RWPE2 (cell line): ENCODE results near the gene MAGI1.

Experiments used
- ATAC-seq: fragments of 200-7000 bp; cut with Tn5 transposase; 3 replicates; pipeline ENCODE4 v1.9.1; 2021; ENCODE audit warnings: low read depth
- DNase-seq: peaks from one replicate; pipeline ENCODE4 v3.0.0-alpha.2; 2020; ENCODE audit warnings: low spot score
- H3K27ac ChIP-seq: fragments of 450-650 bp; 2 replicates; pipeline ENCODE4 v1.5.1; 2017; ENCODE audit warnings: mild to moderate bottlenecking; ENCODE audit not compliant: poor library complexity, severe bottlenecking
- H3K27me3 ChIP-seq: fragments of 250-450 bp; sonication (Bioruptor Pico); 2 replicates; pipeline ENCODE4 v1.5.1; 2021; ENCODE audit warnings: mild to moderate bottlenecking, moderate library complexity; ENCODE audit not compliant: insufficient read depth, poor library complexity, severe bottlenecking
- H3K36me3 ChIP-seq: fragments of 250-450 bp; sonication (Bioruptor Pico); 2 replicates; pipeline ENCODE4 v1.5.1; 2020; ENCODE audit warnings: low read depth, mild to moderate bottlenecking, moderate library complexity
- H3K4me1 ChIP-seq: fragments of 250-450 bp; sonication (Bioruptor Pico); 2 replicates; pipeline ENCODE4 v1.5.1; 2021; ENCODE audit warnings: mild to moderate bottlenecking, moderate library complexity; ENCODE audit not compliant: insufficient read depth, poor library complexity, severe bottlenecking
- H3K4me3 ChIP-seq: fragments of 250-450 bp; sonication (Bioruptor Pico); 2 replicates; pipeline ENCODE4 v1.5.1; 2021; ENCODE audit warnings: mild to moderate bottlenecking, moderate library complexity; ENCODE audit not compliant: severe bottlenecking
- H3K9me3 ChIP-seq: fragments of 250-450 bp; sonication (Bioruptor Pico); 2 replicates; pipeline ENCODE4 v1.5.1; 2021; ENCODE audit warnings: mild to moderate bottlenecking, moderate library complexity; ENCODE audit not compliant: severe bottlenecking
- TF ChIP-seq, protein P1 (sequence below): fragments of 450-650 bp; IDR thresholded peaks from one replicate; pipeline ENCODE4 v1.5.1; 2017; ENCODE audit warnings: mild to moderate bottlenecking, moderate library complexity; ENCODE audit not compliant: poor library complexity, severe bottlenecking

Gene MAGI1

DNA sequence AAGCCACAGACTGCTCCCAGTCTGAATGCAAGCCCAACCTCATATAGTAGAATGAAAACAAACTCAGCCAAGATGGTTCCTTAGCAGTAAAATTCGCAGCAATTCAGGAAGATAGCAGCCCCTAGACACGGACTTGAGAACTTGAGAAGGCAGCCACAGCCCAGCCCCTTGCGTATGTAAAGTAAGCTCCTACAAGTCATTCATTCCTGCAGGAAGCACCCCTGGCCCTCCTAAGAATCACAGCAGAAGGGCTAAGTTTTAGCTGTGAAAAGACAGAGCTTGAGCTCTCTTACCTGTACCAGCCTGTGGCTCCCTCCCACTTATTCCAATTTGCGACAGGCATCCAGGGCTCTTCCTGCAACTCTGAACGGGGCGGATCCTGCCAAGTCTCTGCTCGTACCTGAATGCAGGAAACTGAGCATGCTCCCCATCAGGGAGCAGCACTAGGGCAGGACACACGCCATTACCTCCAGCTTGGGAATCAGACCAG lies 136.4 kb downstream of the MAGI1 start:
- TF ChIP-seq, protein P1, sequence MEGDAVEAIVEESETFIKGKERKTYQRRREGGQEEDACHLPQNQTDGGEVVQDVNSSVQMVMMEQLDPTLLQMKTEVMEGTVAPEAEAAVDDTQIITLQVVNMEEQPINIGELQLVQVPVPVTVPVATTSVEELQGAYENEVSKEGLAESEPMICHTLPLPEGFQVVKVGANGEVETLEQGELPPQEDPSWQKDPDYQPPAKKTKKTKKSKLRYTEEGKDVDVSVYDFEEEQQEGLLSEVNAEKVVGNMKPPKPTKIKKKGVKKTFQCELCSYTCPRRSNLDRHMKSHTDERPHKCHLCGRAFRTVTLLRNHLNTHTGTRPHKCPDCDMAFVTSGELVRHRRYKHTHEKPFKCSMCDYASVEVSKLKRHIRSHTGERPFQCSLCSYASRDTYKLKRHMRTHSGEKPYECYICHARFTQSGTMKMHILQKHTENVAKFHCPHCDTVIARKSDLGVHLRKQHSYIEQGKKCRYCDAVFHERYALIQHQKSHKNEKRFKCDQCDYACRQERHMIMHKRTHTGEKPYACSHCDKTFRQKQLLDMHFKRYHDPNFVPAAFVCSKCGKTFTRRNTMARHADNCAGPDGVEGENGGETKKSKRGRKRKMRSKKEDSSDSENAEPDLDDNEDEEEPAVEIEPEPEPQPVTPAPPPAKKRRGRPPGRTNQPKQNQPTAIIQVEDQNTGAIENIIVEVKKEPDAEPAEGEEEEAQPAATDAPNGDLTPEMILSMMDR, result no peak
- no peaks in the 10 kb centered on the region for H3K27me3 ChIP-seq
- peak; percentile 93 for ATAC-seq
- H3K4me1 ChIP-seq, result peaks cover 17% of the 10 kb centered on the region
- peak; percentile 63 for DNase-seq
- H3K27ac ChIP-seq, result peak overlapping the region; percentile 50
- peak overlapping the region; percentile 18 for H3K4me3 ChIP-seq
- peaks cover 4% of the 10 kb centered on the region; the same call in 1 of the 2 replicates for H3K36me3 ChIP-seq
- peaks cover 2% of the 10 kb centered on the region for H3K9me3 ChIP-seq

DNA sequence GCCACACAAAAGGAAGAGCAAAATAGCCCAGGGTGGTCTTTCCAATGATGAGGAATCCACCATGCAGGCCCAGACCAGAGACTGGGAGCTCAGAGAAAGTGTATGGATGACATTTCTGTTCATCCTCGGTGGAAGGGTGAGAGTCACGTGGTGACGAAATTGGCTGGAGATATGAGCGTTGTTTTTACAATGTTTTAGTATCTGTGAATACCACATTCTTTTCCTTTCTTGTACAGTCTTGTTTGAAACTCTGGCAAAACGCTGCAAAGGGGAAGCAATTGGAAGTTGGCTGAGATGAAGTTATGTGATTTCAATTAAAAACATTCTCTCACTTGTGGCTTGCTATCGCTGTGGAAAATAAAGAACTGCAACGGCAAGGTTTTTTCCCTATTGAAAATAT lies 137.5 kb downstream of the MAGI1 start:
- Histone ChIP-seq H3K27me3 (no peaks in the 10 kb centered on the region), H3K9me3 (peaks cover 2% of the 10 kb centered on the region), H3K27ac (peak overlapping the region; percentile 50), H3K36me3 (peaks cover 4% of the 10 kb centered on the region; the same call in 1 of the 2 replicates), H3K4me3 (no peak overlapping the region), H3K4me1 (peaks cover 17% of the 10 kb centered on the region)
- TF ChIP-seq, protein P1, result no peak
- DNase-seq (no peak), ATAC-seq (0 out of 3 replicates have a peak, but pooled peaks have one; percentile 31)

DNA sequence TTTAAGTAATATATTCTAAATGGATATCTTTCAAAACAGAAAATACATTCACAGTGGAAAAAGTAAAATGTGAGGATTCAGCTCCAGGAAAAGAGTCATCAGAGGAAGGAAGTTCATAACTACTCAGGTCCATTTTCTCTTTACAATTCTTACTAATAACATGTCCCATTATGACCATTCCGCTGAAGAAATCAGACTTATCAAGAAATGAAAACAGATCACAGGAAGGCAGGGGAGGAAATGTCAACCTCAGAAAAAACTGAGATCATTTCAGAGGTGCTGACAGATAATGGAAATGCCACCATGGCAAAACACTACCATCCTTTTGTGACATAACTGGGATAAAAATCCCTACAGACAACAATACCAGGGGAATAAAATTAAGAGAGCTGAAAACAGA lies 139.5 kb downstream of the MAGI1 start:
- no peak for DNase-seq
- H3K9me3 ChIP-seq, result peaks cover 2% of the 10 kb centered on the region
- TF ChIP-seq, protein P1, result no peak
- no peak overlapping the region for H3K4me3 ChIP-seq
- peaks cover 25% of the 10 kb centered on the region for H3K4me1 ChIP-seq
- peaks cover 4% of the 10 kb centered on the region; the same call in 1 of the 2 replicates for H3K36me3 ChIP-seq
- no peak for ATAC-seq
- H3K27me3 ChIP-seq, result no peaks in the 10 kb centered on the region
- no peak overlapping the region for H3K27ac ChIP-seq

DNA sequence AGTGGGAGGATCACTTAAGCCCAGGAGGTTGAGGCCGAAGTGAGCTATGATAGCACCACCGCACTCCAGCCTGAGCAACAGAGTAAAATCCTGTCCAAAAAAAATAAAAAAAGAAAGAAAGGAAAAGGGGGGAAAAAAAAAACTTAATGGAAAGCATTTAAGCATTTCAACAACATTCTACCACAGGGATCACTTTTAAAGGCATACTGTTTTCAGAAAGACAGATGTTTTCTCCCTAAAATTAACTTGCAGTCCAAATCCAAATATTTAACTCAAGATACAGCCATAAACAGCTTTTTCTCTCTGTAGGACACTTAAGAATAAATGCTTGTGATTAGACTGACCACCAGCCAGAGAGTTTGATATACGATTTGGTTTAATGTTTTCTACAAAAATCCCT lies 141.0 kb downstream of the MAGI1 start:
- Histone ChIP-seq H3K4me3 (no peak overlapping the region), H3K36me3 (peaks cover 4% of the 10 kb centered on the region; the same call in 1 of the 2 replicates), H3K27me3 (no peaks in the 10 kb centered on the region), H3K9me3 (peaks cover 2% of the 10 kb centered on the region), H3K27ac (no peak overlapping the region), H3K4me1 (peaks cover 34% of the 10 kb centered on the region)
- TF ChIP-seq, protein P1, result no peak
- no peak for DNase-seq
- ATAC-seq, result no peak

DNA sequence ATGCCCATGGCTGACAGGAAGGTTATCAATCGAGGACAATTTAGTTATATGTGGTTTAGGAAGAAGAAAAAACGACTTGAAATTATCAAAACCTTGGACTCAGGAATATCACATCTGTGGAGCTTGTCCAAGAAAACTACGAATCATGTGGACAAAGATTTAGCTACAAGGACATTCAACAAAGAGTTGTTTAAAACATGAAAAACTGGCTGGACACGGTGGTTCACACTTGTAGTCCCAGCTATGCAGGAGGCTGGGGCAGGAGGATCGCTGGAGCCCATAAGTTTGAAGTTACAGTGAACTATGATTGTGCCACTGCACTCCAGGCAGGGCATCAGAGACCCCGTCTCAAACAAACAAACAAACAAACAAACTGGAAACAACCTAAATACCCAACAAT lies 142.4 kb downstream of the MAGI1 start:
- DNase-seq, result no peak
- ATAC-seq, result no peak
- H3K9me3 ChIP-seq, result peaks cover 2% of the 10 kb centered on the region
- H3K4me1 ChIP-seq, result peaks cover 21% of the 10 kb centered on the region
- H3K36me3 ChIP-seq, result peaks cover 4% of the 10 kb centered on the region; the same call in 1 of the 2 replicates
- TF ChIP-seq, protein P1, result no peak
- no peaks in the 10 kb centered on the region for H3K27me3 ChIP-seq
- no peak overlapping the region for H3K4me3 ChIP-seq
- no peak overlapping the region for H3K27ac ChIP-seq
